HG03095 (cell line): ENCODE measurements around the gene LMNTD1.

Experiments used
- ATAC-seq: cut with Tn5 transposase; IDR thresholded peaks from one replicate; pipeline ENCODE4 v1.9.1; 2021; ENCODE audit warnings: moderate library complexity; ENCODE audit not compliant: unreplicated experiment

The LMNTD1 gene

GRCh38 chr12:25556153-25556552, 3.1 kb upstream of the LMNTD1 start:
- ATAC-seq = no peak

GRCh38 chr12:25552681-25553080, 402 bp downstream of the LMNTD1 start:
- no peak for ATAC-seq

GRCh38 chr12:25550186-25550585, 2.9 kb downstream of the LMNTD1 start:
- ATAC-seq = no peak

GRCh38 chr12:25549120-25549519, 4.0 kb downstream of the LMNTD1 start:
- ATAC-seq = no peak

GRCh38 chr12:25546318-25546717, 6.8 kb downstream of the LMNTD1 start:
- no peak for ATAC-seq

GRCh38 chr12:25533150-25533549, 19.9 kb downstream of the LMNTD1 start:
- ATAC-seq = no peak

GRCh38 chr12:25531502-25532052, 21.5 kb downstream of the LMNTD1 start:
- no peak for ATAC-seq

GRCh38 chr12:25529738-25530137, 23.3 kb downstream of the LMNTD1 start:
- ATAC-seq = no peak

- no peak for ATAC-seq
Measured at GRCh38 chr12:25526778-25527177, 26.3 kb downstream of the LMNTD1 start.

GRCh38 chr12:25524366-25524765, 28.7 kb downstream of the LMNTD1 start:
- ATAC-seq = no peak

- no peak for ATAC-seq
Measured at GRCh38 chr12:25521625-25522256, 31.3 kb downstream of the LMNTD1 start.

- peak; percentile 65 for ATAC-seq
Measured at GRCh38 chr12:25518512-25518911, 34.6 kb downstream of the LMNTD1 start.

- no peak for ATAC-seq
Measured at GRCh38 chr12:25504744-25505143, 48.3 kb downstream of the LMNTD1 start.

GRCh38 chr12:25503666-25504065, 49.4 kb downstream of the LMNTD1 start:
- ATAC-seq = no peak

- ATAC-seq = no peak
Measured at GRCh38 chr12:25502596-25502995, 50.5 kb downstream of the LMNTD1 start.

GRCh38 chr12:25502118-25502517, 51.0 kb downstream of the LMNTD1 start:
- ATAC-seq = no peak

- ATAC-seq = no peak
Measured at GRCh38 chr12:25501549-25501948, 51.5 kb downstream of the LMNTD1 start.

GRCh38 chr12:25500651-25501050, 52.4 kb downstream of the LMNTD1 start:
- ATAC-seq = no peak

GRCh38 chr12:25497021-25497420, 56.1 kb downstream of the LMNTD1 start:
- ATAC-seq = no peak

GRCh38 chr12:25496098-25496587, 56.9 kb downstream of the LMNTD1 start:
- no peak for ATAC-seq

GRCh38 chr12:25495331-25496097, 57.6 kb downstream of the LMNTD1 start:
- ATAC-seq = no peak

GRCh38 chr12:25494926-25495325, 58.2 kb downstream of the LMNTD1 start:
- no peak for ATAC-seq
